Endothelial cell of umbilical vein (primary cell): ENCODE measurements around the gene ANKS1B. TPM values are rescaled to one million over a fixed set of nuclear protein-coding genes. Genes with fewer than 3 reads are reported as not detected.

Experiments
- BruUV-seq: library from RNA; stranded (reverse); fragments of 400-500 nt; replicated peaks from 2 replicates; lab custom pipeline; 2021; lab: Mats Ljungman, UMichigan
- CTCF ChIA-PET: fragments of 300-600, 350-600 bp; sonication (Branson Sonifier 250); formaldehyde crosslinking; loops from one replicate; lab custom pipeline; 2021; ENCODE audit warnings: antibody characterized with exemption, inconsistent platforms; lab: Charles Lee
- POLR2A ChIA-PET: fragments of 300-600, 350-600 bp; sonication (Branson Sonifier 250); formaldehyde crosslinking; loops from one replicate; lab custom pipeline; 2021; ENCODE audit warnings: antibody characterized with exemption, inconsistent platforms; lab: Charles Lee
- DNase-seq: peaks from one replicate; pipeline ENCODE4 v3.0.0-alpha.2; 2011; ENCODE audit warnings: low read depth, low spot score
- FAIRE-seq: peaks from 2 replicates; lab custom pipeline; 2011; peaks lifted over from hg19 to GRCh38; lab: Jason Lieb, UNC
- H2AFZ ChIP-seq: 2 replicates; pipeline ENCODE4 v1.6.0; 2012; ENCODE audit warnings: low read depth, low read length, control low read depth, inconsistent platforms
- H3K27ac ChIP-seq: 2 replicates; pipeline ENCODE4 v1.5.1; 2011; ENCODE audit warnings: low read depth, mild to moderate bottlenecking, control low read depth, low read length, moderate library complexity; ENCODE audit not compliant: insufficient read depth
- H3K27me3 ChIP-seq, 2 experiments: 2 replicates each; pipeline versions ENCODE4 v1.6.0 to v1.6.1; 2011; ENCODE audit warnings: low read length in 2 of 2, mixed read lengths in 1 of 2; ENCODE audit not compliant: control insufficient read depth in 2 of 2, insufficient read depth in 2 of 2
- H3K36me3 ChIP-seq, 2 experiments: 2 replicates in 1 of 2; 3 replicates in 1 of 2; pipeline ENCODE4 v1.5.1; 2011; ENCODE audit warnings: low read length in 2 of 2, mild to moderate bottlenecking in 1 of 2, moderate library complexity in 1 of 2; ENCODE audit not compliant: control insufficient read depth in 2 of 2, insufficient read depth in 2 of 2; ENCODE audit errors: extremely low read depth in 1 of 2
- H3K4me1 ChIP-seq: 3 replicates; pipeline ENCODE4 v1.5.1; 2011; ENCODE audit warnings: mild to moderate bottlenecking, low read length; ENCODE audit not compliant: control insufficient read depth, insufficient read depth; ENCODE audit errors: extremely low read depth
- H3K4me2 ChIP-seq: 2 replicates; pipeline ENCODE4 v1.6.1; 2011; ENCODE audit warnings: low read length, control low read depth, mixed read lengths; ENCODE audit not compliant: insufficient read depth
- H3K4me3 ChIP-seq, 3 experiments: fragments of 200-600 bp in 1 of 3; sonication (generic), shearing (Covaris generic) in 1 of 3; replicated peaks in 1 of 3; 2 replicates each; pipeline ENCODE4 v1.5.1; 2011 to 2016; ENCODE audit warnings: control low read depth in 3 of 3, low read length in 3 of 3, mild to moderate bottlenecking in 2 of 3, inconsistent platforms in 1 of 3, low read depth in 1 of 3, moderate library complexity in 1 of 3; ENCODE audit not compliant: insufficient read depth in 1 of 3
- H3K79me2 ChIP-seq: 2 replicates; pipeline ENCODE4 v1.6.0; 2012; ENCODE audit warnings: low read length, inconsistent platforms; ENCODE audit not compliant: control insufficient read depth, insufficient read depth
- H3K9ac ChIP-seq: replicated peaks from 2 replicates; pipeline ENCODE3; 2011; ENCODE audit warnings: low read length, control low read depth; ENCODE audit not compliant: insufficient read depth; ENCODE audit errors: extremely low read depth
- H3K9me1 ChIP-seq: replicated peaks from 3 replicates; pipeline ENCODE4 v1.6.0; 2011; ENCODE audit warnings: mild to moderate bottlenecking, low read length; ENCODE audit not compliant: control insufficient read depth, insufficient read depth; ENCODE audit errors: extremely low read depth
- H3K9me3 ChIP-seq: replicated peaks from 2 replicates; pipeline ENCODE4 v1.5.1; 2012; ENCODE audit warnings: low read length, inconsistent platforms; ENCODE audit not compliant: control insufficient read depth, insufficient read depth
- H4K20me1 ChIP-seq: replicated peaks from 2 replicates; pipeline ENCODE3; 2011; ENCODE audit warnings: mild to moderate bottlenecking, low read length; ENCODE audit not compliant: control insufficient read depth, insufficient read depth; ENCODE audit errors: extremely low read depth
- CTCF ChIP-seq, 2 donors: IDR thresholded peaks; 1 replicate in 1 of 2; 2 replicates in 1 of 2; pipeline ENCODE4 v1.5.1; 2011; ENCODE audit warnings: low read length in 2 of 2, mild to moderate bottlenecking in 2 of 2, moderate library complexity in 2 of 2, control low read depth in 1 of 2, inconsistent platforms in 1 of 2, low read depth in 1 of 2; ENCODE audit not compliant: insufficient read depth in 1 of 2; ENCODE audit errors: extremely low read depth in 1 of 2
- EZH2 ChIP-seq: IDR thresholded peaks from 2 replicates; pipeline ENCODE4 v1.6.1; 2012; ENCODE audit warnings: borderline replicate concordance, low read depth, mild to moderate bottlenecking, moderate library complexity, low read length, inconsistent platforms; ENCODE audit not compliant: severe bottlenecking
- FOS ChIP-seq: IDR thresholded peaks from 2 replicates; pipeline ENCODE4 v1.6.1; 2011; ENCODE audit warnings: mild to moderate bottlenecking, low read length, moderate library complexity, borderline replicate concordance; ENCODE audit not compliant: insufficient read depth
- GATA2 ChIP-seq: IDR thresholded peaks from 2 replicates; pipeline ENCODE4 v1.7.0; 2011; ENCODE audit warnings: low read depth, mild to moderate bottlenecking, moderate library complexity, mixed read lengths, low read length; ENCODE audit not compliant: insufficient read length, insufficient read depth
- JUN ChIP-seq: IDR thresholded peaks from 2 replicates; pipeline ENCODE4 v1.6.1; 2011; ENCODE audit warnings: borderline replicate concordance, low read depth; ENCODE audit not compliant: insufficient read length, insufficient read depth
- MAX ChIP-seq: IDR thresholded peaks from 2 replicates; pipeline ENCODE4 v1.6.1; 2011; ENCODE audit not compliant: insufficient read depth, insufficient read length
- MYC ChIP-seq: IDR thresholded peaks from one replicate; pipeline ENCODE4 v1.6.1; 2011; ENCODE audit warnings: mild to moderate bottlenecking, low read depth, low read length
- POLR2A ChIP-seq: IDR thresholded peaks from 2 replicates; pipeline ENCODE4 v1.6.1; 2012; ENCODE audit warnings: low read depth, mild to moderate bottlenecking, control low read depth, low read length
- POLR2AphosphoS5 ChIP-seq: IDR thresholded peaks from 2 replicates; pipeline ENCODE4 v1.6.1; 2012; ENCODE audit warnings: low read depth, mild to moderate bottlenecking, control low read depth, low read length, moderate library complexity; ENCODE audit not compliant: insufficient read depth
- dilution Hi-C: fragments of 300-500 bp; cut with MboI; formaldehyde crosslinking; loops from one replicate; pipeline ENCODE4 v1.15.0; 2019; ENCODE audit warnings: low sequenced_read_pairs; ENCODE audit not compliant: extremely low pct_ligation_motif_present
- intact Hi-C: fragments of 100-400 bp; cut with micrococcal nuclease; formaldehyde crosslinking; loops from one replicate; pipeline ENCODE4 v1.10.0; 2022
- polyA plus RNA-seq, 4 experiments: library from polyadenylated mRNA; depleted of rRNA in 3 of 4; stranded (reverse) in 3 of 4; unstranded in 1 of 4; fragments of >200 nt; gene quantifications; 2 replicates each; pipeline versions ENCODE4 v1.2.1 to v1.2.3, GENCODE V29; 2011 to 2012; ENCODE audit warnings: missing spikeins in 1 of 4
- total RNA-seq: library from RNA; stranded (reverse); gene quantifications from 2 replicates; pipeline ENCODE4 v1.2.3, GENCODE V29; 2021

ANKS1B gene
- total and polyA plus RNA-seq, 2 donors (not counting 3 experiments of a cell fraction or from before 2014, with no cell fraction given) = 0.15 to 0.38 TPM

- Histone ChIP-seq H3K9ac (no peak overlapping the region), H4K20me1 (no peaks in the 10 kb centered on the region), H3K9me3 (peaks cover 7% of the 10 kb centered on the region), H3K4me3 (no peak overlapping the region), H3K9me1 (no peaks in the 10 kb centered on the region), H3K4me2 (no peak overlapping the region), H3K36me3 (no peaks in the 10 kb centered on the region), H3K27ac (no peak overlapping the region), H3K4me1 (no peaks in the 10 kb centered on the region), H3K79me2 (no peaks in the 10 kb centered on the region), H3K27me3 (no peaks in the 10 kb centered on the region), H2AFZ (no peak overlapping the region)
- CTCF ChIA-PET = no interaction called here
- POLR2A ChIA-PET = no interaction called here
- dilution Hi-C loops (no loop called here), intact Hi-C loops (no loop called here)
- no TSS peak for BruUV-seq
- FAIRE-seq = no peak
- TF ChIP-seq POLR2A = no peak
- no peak for DNase-seq
Measured at GRCh38 chr12:99271071-99271470, 713.7 kb downstream of the ANKS1B start.

GRCh38 chr12:99267038-99267437, 717.7 kb downstream of the ANKS1B start:
- Histone ChIP-seq H3K9me1 (no peaks in the 10 kb centered on the region), H3K9ac (no peak overlapping the region), H3K4me1 (no peaks in the 10 kb centered on the region), H3K79me2 (no peaks in the 10 kb centered on the region), H3K9me3 (peaks cover 5% of the 10 kb centered on the region), H3K4me3 (no peak overlapping the region), H3K36me3 (no peaks in the 10 kb centered on the region), H2AFZ (no peak overlapping the region), H3K27ac (no peak overlapping the region), H3K4me2 (no peak overlapping the region), H3K27me3 (no peaks in the 10 kb centered on the region), H4K20me1 (no peaks in the 10 kb centered on the region)
- DNase-seq (no peak), FAIRE-seq (no peak)
- dilution Hi-C loops = no loop called here
- TF ChIP-seq MAX (no peak), JUN (no peak), MYC (no peak), GATA2 (no peak), POLR2AphosphoS5 (no peak), EZH2 (no peak), CTCF (IDR thresholded peaks at IDR 0.05; ENCODE audit: extremely low read depth in 1 of 2, insufficient read depth in 1 of 2, low read depth in 1 of 2, low read length in 2 of 2) (no peak), FOS (no peak), POLR2A (no peak)
- CTCF ChIA-PET = no interaction called here
- BruUV-seq = no TSS peak
- intact Hi-C loops = no loop called here
- POLR2A ChIA-PET = no interaction called here
